ENCODE results near the gene NFKBIA. TPM values are rescaled to one million over a fixed set of nuclear protein-coding genes. Genes with fewer than 3 reads are reported as not detected.

Gene NFKBIA
- total RNA-seq, 1 experiment from 2014 or later, result 99.4 TPM

DNA sequence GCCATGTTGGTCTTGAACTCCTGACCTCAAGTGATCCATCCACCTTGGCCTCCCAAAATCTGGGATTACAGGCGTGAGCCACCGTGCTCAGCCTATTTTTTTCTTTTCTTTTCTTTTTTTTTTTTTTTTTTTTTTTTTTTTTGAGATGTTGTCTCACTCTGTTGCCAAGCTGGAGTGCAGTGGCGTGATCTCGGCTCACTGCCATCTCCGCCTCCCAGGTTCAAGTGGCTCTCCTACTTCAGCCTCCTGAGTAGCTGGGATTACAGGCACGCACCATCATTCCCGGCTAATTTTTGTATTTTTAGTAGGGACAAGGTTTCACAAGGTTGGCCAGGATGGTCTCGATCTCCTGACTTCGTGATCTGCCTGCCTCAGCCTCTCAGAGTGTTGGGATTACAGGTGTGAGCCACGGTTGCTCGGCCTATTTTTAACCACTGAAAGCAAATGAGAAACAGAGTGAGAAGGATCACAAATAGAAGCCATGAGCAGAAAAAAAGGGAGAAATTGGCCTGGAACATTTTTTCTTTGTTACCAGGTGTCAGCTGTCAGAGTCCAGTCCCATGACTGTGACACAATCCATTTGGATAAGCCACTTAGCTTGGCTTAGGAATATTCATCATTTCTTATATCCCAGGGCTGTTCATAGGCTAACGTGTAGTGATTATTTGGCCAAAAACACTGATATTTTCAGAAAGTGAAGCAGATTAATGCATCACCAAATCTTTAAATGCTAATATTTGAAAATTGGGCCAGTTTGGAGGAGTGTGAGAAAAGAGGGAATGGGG is 7.9 kb upstream of the NFKBIA start:
- Histone ChIP-seq H3K27me3 (ENCODE audit: control insufficient read depth, insufficient read depth, low read length) (no peaks in the 10 kb centered on the region), H3K27ac (ENCODE audit: low read length) (peak overlapping the region; percentile 44; the same call in 1 of the 2 replicates), H3K4me3 (ENCODE audit: low read depth in 2 of 2, low read length in 2 of 2) (no peak overlapping the region), H3K36me3 (ENCODE audit: control insufficient read depth, insufficient read depth, low read length) (no peaks in the 10 kb centered on the region), H3K4me1 (ENCODE audit: control insufficient read depth, insufficient read depth, low read length) (no peaks in the 10 kb centered on the region; the same call in 1 of the 2 replicates), H3K9me3 (ENCODE audit: control insufficient read depth, insufficient read depth, low read depth, low read length) (no peaks in the 10 kb centered on the region)
- no TSS peak for BruUV-seq (replicated peaks)
- ChIA-PET POLR2A (no interaction called here), CTCF (interaction anchor here (0.7 kb wide), 1 partner anchor 217 kb away, joined by 3 read pairs; no protein-coding TSS in a partner anchor)
- ATAC-seq, result no peak
- no peak for DNase-seq (ENCODE audit: low read depth, low spot score)
- TF ChIP-seq POLR2AphosphoS5 (IDR thresholded peaks at IDR 0.05; ENCODE audit: low read depth, low read length) (no peak), CTCF (IDR thresholded peaks at IDR 0.05) (no peak), SIN3A (IDR thresholded peaks at IDR 0.05; ENCODE audit: borderline replicate concordance, insufficient read depth, low read depth, low read length) (no peak), TCF7L2 (IDR thresholded peaks at IDR 0.05; ENCODE audit: low read depth, low read length) (no peak), REST (IDR thresholded peaks at IDR 0.05; ENCODE audit: insufficient read depth in 1 of 2, low read depth in 2 of 2, low read length in 1 of 2) (no peak)
- intact Hi-C loops (cut with micrococcal nuclease; ENCODE audit: unreplicated experiment) (loop anchor here (2.0 kb wide), 1 partner anchor 272 kb away; no protein-coding TSS in a partner anchor), in situ Hi-C loops (cut with HindIII; ENCODE audit: low pct_unique_long_range_greater_than_20kb, low sequenced_read_pairs) (no loop called here)

DNA sequence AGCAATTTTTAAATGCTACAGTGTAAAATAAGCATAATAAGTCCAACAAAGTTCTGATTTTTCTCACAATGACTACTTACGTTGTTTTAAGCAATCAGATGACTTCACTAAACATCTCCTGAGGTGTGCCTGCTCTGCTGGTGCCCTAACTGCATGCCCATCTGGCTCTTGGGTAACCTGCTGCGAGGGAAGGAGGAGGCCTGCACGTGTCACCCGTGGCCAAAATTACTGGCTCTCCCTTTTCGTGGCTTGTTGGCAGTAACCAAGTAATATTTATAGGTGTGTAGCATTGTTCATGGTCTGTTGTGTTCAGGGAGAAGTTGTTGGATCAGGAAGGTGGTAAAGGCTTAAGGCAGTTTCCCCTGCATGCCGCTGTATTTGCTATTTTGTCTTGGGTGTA is 6.3 kb upstream of the NFKBIA start:
- ChIA-PET POLR2A (no interaction called here), CTCF (interaction anchor here (0.7 kb wide), 1 partner anchor 274 kb away, joined by 6 read pairs; no protein-coding TSS in a partner anchor)
- no peak for TF ChIP-seq CTCF (IDR thresholded peaks at IDR 0.05)
- no peak for TF ChIP-seq SIN3A (IDR thresholded peaks at IDR 0.05; ENCODE audit: borderline replicate concordance, insufficient read depth, low read depth, low read length)
- no peak for TF ChIP-seq POLR2AphosphoS5 (IDR thresholded peaks at IDR 0.05; ENCODE audit: low read depth, low read length)
- no peak for TF ChIP-seq TCF7L2 (IDR thresholded peaks at IDR 0.05; ENCODE audit: low read depth, low read length)
- TF ChIP-seq REST (IDR thresholded peaks at IDR 0.05; ENCODE audit: insufficient read depth in 1 of 2, low read depth in 2 of 2, low read length in 1 of 2), result no peak
- Histone ChIP-seq H3K4me3 (ENCODE audit: low read depth in 2 of 2, low read length in 2 of 2) (no peak overlapping the region), H3K36me3 (ENCODE audit: control insufficient read depth, insufficient read depth, low read length) (no peaks in the 10 kb centered on the region), H3K27ac (ENCODE audit: low read length) (0 out of 2 replicates have a peak overlapping the region, but pooled peaks have one; percentile 17), H3K4me1 (ENCODE audit: control insufficient read depth, insufficient read depth, low read length) (peaks cover 15% of the 10 kb centered on the region), H3K27me3 (ENCODE audit: control insufficient read depth, insufficient read depth, low read length) (no peaks in the 10 kb centered on the region), H3K9me3 (ENCODE audit: control insufficient read depth, insufficient read depth, low read depth, low read length) (no peaks in the 10 kb centered on the region)
- no peak for ATAC-seq
- intact Hi-C loops (cut with micrococcal nuclease; ENCODE audit: unreplicated experiment) (no loop called here), in situ Hi-C loops (cut with HindIII; ENCODE audit: low pct_unique_long_range_greater_than_20kb, low sequenced_read_pairs) (no loop called here)
- no peak for DNase-seq (ENCODE audit: low read depth, low spot score)
- BruUV-seq (replicated peaks), result no TSS peak

Measured in Panc1 (cell line).